HG03135 (cell line): ENCODE measurements around the gene STON1.
"Not testable (repeated sequence)": the region's sequence is repeated elsewhere in the genome, so short reads cannot be mapped to it uniquely, and the experiment has no call there.

ENCODE experiments used
- ATAC-seq: cut with Tn5 transposase; IDR thresholded peaks from one replicate; pipeline ENCODE4 v1.9.1; 2021; ENCODE audit warnings: mild to moderate bottlenecking, moderate library complexity; ENCODE audit not compliant: unreplicated experiment

The STON1 gene

GRCh38 chr2:48613211-48613610 is 83.3 kb downstream of the STON1 start:
- no peak for ATAC-seq

GRCh38 chr2:48614581-48614980 is 84.6 kb downstream of the STON1 start:
- ATAC-seq: not testable (repeated sequence)

GRCh38 chr2:48617618-48618017 is 87.7 kb downstream of the STON1 start, which contains the start of gene GTF2A1L:
Gene GTF2A1L (plus strand): TSS chr2:48617856. CDS start chr2:48617875, 19 bp downstream.
- ATAC-seq: no peak

- ATAC-seq: no peak
Measured at GRCh38 chr2:48619526-48619925, 89.6 kb downstream of the STON1 start.

- no peak for ATAC-seq
Measured at GRCh38 chr2:48620604-48621003, 90.7 kb downstream of the STON1 start.

- not testable (repeated sequence) for ATAC-seq
Measured at GRCh38 chr2:48622691-48623090, 92.7 kb downstream of the STON1 start.

- no peak for ATAC-seq
Measured at GRCh38 chr2:48624696-48625095, 94.7 kb downstream of the STON1 start.

GRCh38 chr2:48626047-48626446 is 96.1 kb downstream of the STON1 start:
- no peak for ATAC-seq

- no peak for ATAC-seq
Measured at GRCh38 chr2:48633143-48633542, 103.2 kb downstream of the STON1 start.

- no peak for ATAC-seq
Measured at GRCh38 chr2:48635786-48636185, 105.8 kb downstream of the STON1 start.

- ATAC-seq: no peak
Measured at GRCh38 chr2:48638261-48638660, 108.3 kb downstream of the STON1 start.
